ENCODE measurements around the gene ENTPD1.
"Not testable (repeated sequence)": the region's sequence is repeated elsewhere in the genome, so short reads cannot be mapped to it uniquely, and the experiment has no call there.

Gene ENTPD1

GRCh38 chr10:95758351-95759025 lies 2.5 kb downstream of the ENTPD1 start:
- DNase-seq (ENCODE audit: low read depth in 2 of 2): no peak

GRCh38 chr10:95759233-95759826 lies 3.4 kb downstream of the ENTPD1 start:
- DNase-seq (ENCODE audit: low read depth in 2 of 2): no peak

GRCh38 chr10:95761939-95762492 lies 6.1 kb downstream of the ENTPD1 start:
- DNase-seq (ENCODE audit: low read depth in 2 of 2): no peak

- no peak for DNase-seq (ENCODE audit: low read depth in 2 of 2)
These were observed 12.1 kb downstream of the ENTPD1 start for GRCh38 chr10:95767884-95768556.

GRCh38 chr10:95770084-95770720 lies 14.2 kb downstream of the ENTPD1 start:
- no peak for DNase-seq (ENCODE audit: low read depth in 2 of 2)

GRCh38 chr10:95773454-95773853 lies 17.5 kb downstream of the ENTPD1 start:
- DNase-seq (ENCODE audit: low read depth in 2 of 2): not testable (repeated sequence)

GRCh38 chr10:95777638-95778037 lies 21.7 kb downstream of the ENTPD1 start:
- not testable (repeated sequence) for DNase-seq (ENCODE audit: low read depth in 2 of 2)

- no peak for DNase-seq (ENCODE audit: low read depth in 2 of 2)
These were observed 26.4 kb downstream of the ENTPD1 start for GRCh38 chr10:95782318-95782717.

GRCh38 chr10:95783741-95784140 lies 27.8 kb downstream of the ENTPD1 start:
- no peak for DNase-seq (ENCODE audit: low read depth in 2 of 2)

GRCh38 chr10:95784279-95784913 lies 28.4 kb downstream of the ENTPD1 start:
- no peak for DNase-seq (ENCODE audit: low read depth in 2 of 2)

- DNase-seq (ENCODE audit: low read depth in 2 of 2): no peak
These were observed 29.4 kb downstream of the ENTPD1 start for GRCh38 chr10:95785317-95785716.

GRCh38 chr10:95785942-95786669 lies 30.1 kb downstream of the ENTPD1 start:
- no peak for DNase-seq (ENCODE audit: low read depth in 2 of 2)

- no peak for DNase-seq (ENCODE audit: low read depth in 2 of 2)
These were observed 31.5 kb downstream of the ENTPD1 start for GRCh38 chr10:95787447-95787846.

- no peak for DNase-seq (ENCODE audit: low read depth in 2 of 2)
These were observed 32.9 kb downstream of the ENTPD1 start for GRCh38 chr10:95788830-95789229.

GRCh38 chr10:95789902-95790301 lies 33.9 kb downstream of the ENTPD1 start:
- no peak for DNase-seq (ENCODE audit: low read depth in 2 of 2)

GRCh38 chr10:95790982-95791381 lies 35.0 kb downstream of the ENTPD1 start:
- no peak for DNase-seq (ENCODE audit: low read depth in 2 of 2)

- DNase-seq (ENCODE audit: low read depth in 2 of 2): no peak
These were observed 35.5 kb downstream of the ENTPD1 start for GRCh38 chr10:95791425-95791979.

GRCh38 chr10:95792211-95792780 lies 36.3 kb downstream of the ENTPD1 start:
- no peak for DNase-seq (ENCODE audit: low read depth in 2 of 2)

GRCh38 chr10:95792874-95793285 lies 36.9 kb downstream of the ENTPD1 start:
- no peak for DNase-seq (ENCODE audit: low read depth in 2 of 2)

GRCh38 chr10:95793401-95794045 lies 37.6 kb downstream of the ENTPD1 start:
- DNase-seq (ENCODE audit: low read depth in 2 of 2): no peak

Data from stimulated activated CD4-positive, alpha-beta T cell treated with anti-CD3 and anti-CD28 coated beads, Interleukin-1b, Interleukin-23, amount 100 ng/mL, for 1 hour (primary cell).